Measurements from ENCODE around the gene PLAC8.
"Not testable (repeated sequence)": the region's sequence is repeated elsewhere in the genome, so short reads cannot be mapped to it uniquely, and the experiment has no call there.

The PLAC8 gene

DNA sequence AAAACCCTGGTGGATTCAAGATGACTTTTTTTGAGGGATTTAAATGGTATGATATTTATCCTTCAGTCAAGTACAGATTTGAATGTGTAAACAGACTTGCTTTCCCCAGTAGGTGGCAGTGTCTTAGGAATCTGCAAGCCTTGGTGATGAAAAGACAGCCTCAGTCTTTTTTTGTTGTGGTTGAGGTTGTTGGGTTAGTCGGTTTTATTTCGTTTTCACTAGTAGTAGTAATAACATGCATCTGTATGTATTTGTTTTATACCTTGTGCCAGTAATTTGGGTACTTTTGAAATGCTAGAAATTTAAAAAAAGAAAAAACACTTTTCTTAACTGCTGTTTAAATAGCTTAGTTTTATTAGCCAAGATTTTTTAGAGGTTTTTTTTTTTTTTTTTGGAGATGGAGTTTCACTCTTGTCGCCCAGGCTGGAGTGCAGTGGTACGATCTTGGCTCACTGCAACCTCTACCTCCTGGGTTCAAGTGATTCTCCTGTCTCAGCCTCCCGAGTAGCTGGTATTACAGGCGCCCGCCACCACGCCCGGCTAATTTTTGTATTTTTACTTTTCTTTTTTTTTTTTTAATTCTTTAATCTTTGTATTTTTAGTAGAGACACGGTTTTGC is 40.3 kb downstream of the PLAC8 start:
- peak; percentile 13 to 46 for DNase-seq (ENCODE audit: low read depth in 2 of 2)

DNA sequence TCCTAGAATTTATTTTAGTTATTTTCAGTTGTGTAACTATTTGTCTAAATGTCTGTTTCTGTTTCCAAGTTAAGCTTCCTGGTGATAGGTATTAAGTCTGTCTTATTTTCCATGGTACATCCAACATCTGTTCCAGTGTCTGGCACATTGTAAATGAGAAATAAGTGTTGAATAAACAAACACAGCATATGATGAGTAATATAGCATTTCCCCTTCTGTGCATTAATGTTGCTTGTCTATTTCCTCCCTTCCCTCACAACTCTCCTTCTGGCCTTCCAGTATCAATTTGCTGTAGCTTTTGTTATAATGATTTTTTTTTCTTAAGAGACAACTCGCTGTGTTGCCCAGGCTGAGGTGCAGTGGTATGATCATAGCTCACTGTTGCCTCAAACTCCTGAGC is 43.4 kb downstream of the PLAC8 start:
- DNase-seq (ENCODE audit: low read depth in 2 of 2): no peak

DNA sequence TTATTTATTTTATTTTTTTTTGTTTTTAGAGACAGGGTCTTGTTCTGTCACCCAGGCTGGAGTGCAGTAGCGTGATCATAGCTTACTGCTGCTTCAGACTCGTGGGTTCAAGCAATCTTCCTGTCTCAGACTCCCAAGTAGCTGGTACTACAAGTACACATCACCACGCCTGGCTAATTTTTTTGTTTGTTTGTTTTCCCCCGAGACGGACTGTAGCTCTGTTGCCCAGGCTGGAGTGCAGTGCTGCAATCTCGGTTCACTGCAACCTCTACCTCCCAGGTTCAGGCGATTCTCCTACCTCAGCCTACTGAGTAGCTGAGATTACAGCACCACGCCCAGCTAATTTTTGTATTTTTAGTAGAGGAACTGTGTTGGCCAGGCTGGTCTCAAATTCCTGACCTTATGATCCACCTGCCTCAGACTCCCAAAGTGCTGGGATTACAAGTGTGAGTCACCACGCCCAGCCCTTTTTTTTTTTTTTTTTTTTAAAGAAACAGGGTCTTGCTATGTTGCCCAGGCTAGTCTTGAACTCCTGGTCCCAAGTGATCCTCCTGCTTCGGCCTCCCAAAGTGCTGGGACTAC is 47.4 kb downstream of the PLAC8 start:
- no peak for DNase-seq (ENCODE audit: low read depth in 2 of 2)

DNA sequence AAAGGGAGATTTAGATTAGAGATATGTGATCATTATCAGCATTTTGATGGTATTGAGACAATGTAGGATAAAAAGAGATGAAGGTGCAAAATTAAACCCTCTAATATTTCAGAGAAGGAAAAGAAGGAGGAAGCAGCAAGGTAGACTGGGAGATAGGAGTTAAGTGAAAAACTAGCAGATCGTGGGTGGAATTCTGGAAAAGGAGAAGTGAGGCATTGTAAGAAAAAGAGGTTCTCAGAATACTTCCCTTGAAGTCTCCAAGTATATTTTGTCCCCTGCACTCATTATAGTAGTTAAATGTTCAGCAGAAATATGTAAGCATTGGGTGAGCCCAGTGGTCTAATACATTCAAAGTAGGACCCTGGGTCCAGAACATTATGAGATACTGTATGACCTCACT is 49.3 kb downstream of the PLAC8 start:
- no peak for DNase-seq (ENCODE audit: low read depth in 2 of 2)

DNA sequence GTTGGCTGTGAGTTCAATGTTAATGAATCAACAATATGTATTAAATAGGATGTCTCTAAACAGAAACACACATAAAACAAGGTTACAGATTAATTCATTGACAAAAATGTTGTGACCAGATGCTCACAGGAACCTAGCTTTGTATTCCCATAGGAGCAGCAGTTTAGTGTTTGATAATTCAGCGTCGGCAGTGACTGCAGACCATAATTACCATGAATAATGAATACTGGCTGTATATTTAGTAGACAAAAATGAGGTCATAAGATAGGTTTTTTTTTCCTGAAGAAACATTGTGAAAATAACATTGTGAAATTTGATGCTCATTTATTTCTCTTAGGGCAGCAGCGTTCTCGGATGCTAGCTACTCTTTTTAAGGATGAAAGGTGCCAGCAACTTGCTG is 51.8 kb downstream of the PLAC8 start:
- no peak for DNase-seq (ENCODE audit: low read depth in 2 of 2)

GRCh38 chr4:83054928-83055327 is 59.6 kb downstream of the PLAC8 start:
- no peak for DNase-seq (ENCODE audit: low read depth in 2 of 2)

DNA sequence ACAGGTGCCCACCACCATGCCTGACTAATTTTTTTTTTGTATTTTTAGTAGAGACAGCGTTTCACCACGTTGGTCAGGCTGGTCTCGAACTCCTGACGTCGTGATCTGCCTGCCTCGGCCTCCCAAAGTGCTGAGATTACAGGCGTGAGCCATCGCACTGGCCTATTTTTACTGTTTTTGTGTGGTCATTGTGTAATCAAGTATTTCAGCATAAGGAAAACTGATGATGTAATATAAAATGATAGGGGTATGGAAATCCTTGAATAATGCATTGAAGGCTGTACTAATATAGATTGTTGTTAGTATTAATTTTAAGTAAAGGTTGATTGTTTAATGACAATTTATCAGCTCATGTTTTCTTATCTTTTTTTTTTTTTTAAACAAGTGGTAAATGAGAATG is 65.7 kb downstream of the PLAC8 start:
- not testable (repeated sequence) for DNase-seq (ENCODE audit: low read depth in 2 of 2)

DNA sequence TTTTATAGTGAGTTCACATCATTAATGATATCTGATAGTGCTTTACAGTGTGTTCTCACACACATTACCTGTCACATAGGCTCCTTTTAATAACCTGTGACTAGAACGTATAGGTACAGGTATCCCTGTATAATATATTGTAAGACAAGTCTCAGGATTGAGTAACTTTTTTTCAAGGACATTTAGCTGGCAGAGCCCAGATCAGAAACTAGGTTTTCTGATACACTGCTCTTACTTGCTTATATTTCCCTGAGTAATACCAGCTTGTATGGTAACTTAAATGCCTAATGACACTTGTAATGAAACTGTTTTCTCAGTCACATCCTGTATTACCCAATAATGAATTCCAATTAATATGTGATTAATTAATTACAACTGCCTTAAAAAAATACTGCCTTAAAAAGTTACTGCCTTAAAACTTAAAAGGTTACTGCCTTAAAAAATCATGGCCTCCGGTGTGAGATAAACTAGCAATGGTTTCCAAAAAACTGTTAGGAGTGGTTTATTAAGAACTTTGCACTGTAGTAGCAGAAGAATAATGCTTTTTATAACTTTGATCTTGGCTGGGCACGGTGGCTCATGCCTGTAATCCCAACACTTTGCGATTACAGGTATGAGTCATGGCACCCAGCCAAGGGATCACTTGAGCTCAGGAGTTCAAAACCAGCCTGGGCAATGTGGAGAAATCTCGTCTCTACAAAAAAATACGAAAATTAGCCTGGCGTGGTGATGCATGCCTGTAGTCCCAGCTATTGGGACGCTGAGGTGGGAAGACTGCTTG is 67.6 kb downstream of the PLAC8 start:
- no peak for DNase-seq (ENCODE audit: low read depth in 2 of 2)

GRCh38 chr4:83043801-83044407 is 70.6 kb downstream of the PLAC8 start:
- DNase-seq (ENCODE audit: low read depth in 2 of 2): no peak

- DNase-seq (ENCODE audit: low read depth in 2 of 2): not testable (repeated sequence)
Observed at GRCh38 chr4:83043157-83043556, 71.4 kb downstream of the PLAC8 start.

- DNase-seq (ENCODE audit: low read depth in 2 of 2): no peak
Observed at GRCh38 chr4:83040269-83040668, 74.3 kb downstream of the PLAC8 start.
